Neural cell (in vitro differentiated cells): ENCODE measurements around the gene CNNM3.

Source experiments
- CTCF ChIP-seq: fragments of 450-650 bp; IDR thresholded peaks from 2 replicates; pipeline ENCODE4 v1.5.1; 2014; ENCODE audit warnings: antibody characterized with exemption, mild to moderate bottlenecking, moderate library complexity; ENCODE audit not compliant: poor library complexity, severe bottlenecking
- EZH2 ChIP-seq: fragments of 200-600, 300-800 bp; shearing (Covaris generic), sonication (generic); IDR thresholded peaks from 2 replicates; pipeline ENCODE4 v1.6.1; 2014; ENCODE audit warnings: antibody characterized with exemption, low read length, borderline replicate concordance, mild to moderate bottlenecking; ENCODE audit not compliant: insufficient read depth, poor library complexity, severe bottlenecking
- POLR2AphosphoS5 ChIP-seq: IDR thresholded peaks from 2 replicates; pipeline ENCODE4 v1.6.1; 2012
- RAD21 ChIP-seq: fragments of 450-650 bp; conservative IDR thresholded peaks from 2 replicates; pipeline ENCODE4 v1.6.1; 2014; ENCODE audit warnings: antibody characterized with exemption, mild to moderate bottlenecking, moderate library complexity

GRCh38 chr2:96817882-96818281, 1.8 kb downstream of the CNNM3 start:
- TF ChIP-seq POLR2AphosphoS5 (no peak), CTCF (no peak), RAD21 (no peak), EZH2 (no peak)
